Activated CD8-positive, alpha-beta T cell treated with anti-CD3 and anti-CD28 coated beads for 36 hours (primary cell): ENCODE measurements around the gene CKAP2L. TPM values are rescaled to one million over a fixed set of nuclear protein-coding genes. Genes with fewer than 3 reads are reported as not detected.

ENCODE experiments used
- ATAC-seq: fragments of 200-7000 bp; cut with Tn5 transposase; one replicate; pipeline ENCODE4 v1.10.0; 2021; ENCODE audit warnings: mild to moderate bottlenecking, moderate library complexity
- CTCF ChIA-PET: fragments of 350-600 bp; sonication (Branson Sonifier 250); formaldehyde crosslinking; loops from one replicate; lab custom pipeline; 2021; ENCODE audit warnings: antibody characterized with exemption; lab: Charles Lee
- POLR2A ChIA-PET: fragments of 350-600 bp; sonication (Branson Sonifier 250); formaldehyde crosslinking; loops from one replicate; lab custom pipeline; 2021; ENCODE audit warnings: antibody characterized with exemption; lab: Charles Lee
- DNase-seq: peaks from one replicate; pipeline ENCODE4 v3.0.0-alpha.2; 2020
- H3K27ac Mint-ChIP-seq: one replicate; pipeline ENCODE4 v1.8.0; 2021; ENCODE audit warnings: mild to moderate bottlenecking, mixed read lengths
- H3K27me3 Mint-ChIP-seq: one replicate; pipeline ENCODE4 v1.8.0; 2021; ENCODE audit warnings: mixed read lengths
- H3K36me3 Mint-ChIP-seq: one replicate; pipeline ENCODE4 v1.8.0; 2021; ENCODE audit warnings: low read depth, mixed read lengths
- H3K4me1 Mint-ChIP-seq: one replicate; pipeline ENCODE4 v1.8.0; 2021; ENCODE audit warnings: low read depth, mixed read lengths
- H3K4me3 Mint-ChIP-seq: one replicate; pipeline ENCODE4 v1.8.0; 2021; ENCODE audit warnings: mild to moderate bottlenecking, moderate library complexity, mixed read lengths
- H3K9me3 Mint-ChIP-seq: one replicate; pipeline ENCODE4 v1.8.0; 2021; ENCODE audit warnings: mixed read lengths
- CTCF ChIP-seq: fragments of 200-600 bp; IDR thresholded peaks from one replicate; pipeline ENCODE4 v1.8.0; 2022; ENCODE audit warnings: antibody characterized with exemption, mild to moderate bottlenecking
- intact Hi-C: fragments of 100-400 bp; cut with micrococcal nuclease; formaldehyde crosslinking; loops from one replicate; pipeline ENCODE4 v1.10.0; 2022
- total RNA-seq, 2 experiments: library from RNA; stranded (reverse); gene quantifications; one replicate each; pipeline ENCODE4 v1.2.3, GENCODE V29; 2021

CKAP2L gene
- total RNA-seq, 2 experiments from 2014 or later, result 24.5 to 30.5 TPM

DNA sequence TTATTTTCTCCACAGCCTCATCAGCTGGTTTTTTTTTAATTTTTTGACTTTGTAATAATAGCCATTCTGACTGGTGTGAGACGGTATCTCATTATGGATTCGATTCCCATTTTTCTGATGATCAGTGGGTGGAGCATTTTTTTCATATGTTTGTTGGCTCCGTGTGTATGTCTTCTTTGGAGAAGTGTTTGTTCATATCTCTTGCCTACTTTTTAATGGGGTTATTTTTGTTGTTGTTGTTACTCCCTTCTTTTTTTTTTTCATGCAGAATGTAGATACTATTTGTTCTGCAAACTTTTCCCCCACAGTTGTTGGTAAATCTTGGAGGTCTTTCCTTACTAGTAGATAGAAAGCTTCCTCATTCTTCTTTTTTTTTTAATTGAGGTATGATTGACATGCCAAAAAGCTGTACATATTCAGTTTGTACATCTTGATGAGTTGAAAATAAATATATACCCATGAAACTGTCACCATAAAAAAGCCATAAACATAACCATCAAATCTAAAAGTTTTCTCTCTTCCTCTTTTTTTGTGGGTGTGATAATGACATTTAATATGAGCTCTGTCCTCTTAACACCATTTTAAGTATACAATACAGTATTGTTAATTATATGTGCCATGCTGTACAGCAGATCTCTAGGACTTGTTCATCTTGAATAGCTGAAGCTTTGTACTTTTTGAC, 65.4 kb downstream of the CKAP2L start:
- ChIA-PET CTCF (interaction anchor here (0.7 to 4.1 kb wide), 7 partner anchors 8 to 114 kb away, joined by 3 to 21 read pairs (median 3); no protein-coding TSS in a partner anchor), POLR2A (no interaction called here)
- ATAC-seq, result no peak
- no peak for TF ChIP-seq CTCF
- no peak overlapping the region for H3K4me3 Mint-ChIP-seq
- intact Hi-C loops, result no loop called here
- H3K9me3 Mint-ChIP-seq, result no peaks in the 10 kb centered on the region
- no peaks in the 10 kb centered on the region for H3K36me3 Mint-ChIP-seq
- no peak overlapping the region for H3K27ac Mint-ChIP-seq
- H3K4me1 Mint-ChIP-seq, result peaks cover 6% of the 10 kb centered on the region
- peaks cover 8% of the 10 kb centered on the region for H3K27me3 Mint-ChIP-seq
- DNase-seq, result no peak

GRCh38 chr2:112694182-112694581, 70.2 kb downstream of the CKAP2L start:
- no peak for DNase-seq
- Mint-ChIP-seq H3K36me3 (no peaks in the 10 kb centered on the region), H3K27me3 (no peaks in the 10 kb centered on the region), H3K27ac (no peak overlapping the region), H3K4me3 (no peak overlapping the region), H3K9me3 (no peaks in the 10 kb centered on the region), H3K4me1 (peaks cover 29% of the 10 kb centered on the region)
- no peak for TF ChIP-seq CTCF
- ATAC-seq, result no peak
- POLR2A ChIA-PET, result no interaction called here
- intact Hi-C loops, result no loop called here
- CTCF ChIA-PET, result interaction anchor here (1.0 to 12.4 kb wide), 3 partner anchors 9 to 65 kb away, joined by 3 to 192 read pairs (median 3); no protein-coding TSS in a partner anchor

DNA sequence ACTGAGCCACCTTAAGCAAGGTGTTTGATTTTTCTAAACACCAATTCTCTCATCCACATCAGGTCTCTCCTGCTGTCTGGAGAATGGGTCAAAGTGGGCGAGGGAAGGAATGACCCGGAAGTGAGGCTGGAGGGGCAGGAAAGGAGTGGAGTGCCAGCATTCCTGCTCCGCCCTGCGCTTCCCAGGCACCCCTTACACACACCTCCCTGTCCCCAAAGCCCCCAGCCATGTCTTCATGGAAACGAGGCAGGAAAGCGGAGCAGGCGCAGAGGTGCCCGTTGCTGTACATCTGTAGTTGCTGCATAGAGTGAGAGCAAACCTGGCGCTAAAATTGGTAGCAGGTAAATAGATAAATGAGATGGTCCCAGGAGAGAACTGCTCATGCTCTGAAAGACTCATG, 70.8 kb downstream of the CKAP2L start:
- Mint-ChIP-seq H3K4me3 (no peak overlapping the region), H3K36me3 (no peaks in the 10 kb centered on the region), H3K4me1 (peaks cover 29% of the 10 kb centered on the region), H3K27me3 (no peaks in the 10 kb centered on the region), H3K9me3 (no peaks in the 10 kb centered on the region), H3K27ac (no peak overlapping the region)
- CTCF ChIA-PET, result interaction anchor here (1.0 to 12.4 kb wide), 5 partner anchors 9 to 94 kb away, joined by 3 to 192 read pairs (median 29); no protein-coding TSS in a partner anchor
- ATAC-seq, result no peak
- no peak for DNase-seq
- POLR2A ChIA-PET, result interaction anchor here (1.9 kb wide), 1 partner anchor 32 kb away, joined by 4 read pairs; no protein-coding TSS in a partner anchor
- TF ChIP-seq CTCF, result no peak
- intact Hi-C loops, result no loop called here

- TF ChIP-seq CTCF, result no peak
- DNase-seq (peak; percentile 62), ATAC-seq (peak; percentile 42)
- Mint-ChIP-seq H3K4me3 (no peak overlapping the region), H3K4me1 (peaks cover 29% of the 10 kb centered on the region), H3K36me3 (no peaks in the 10 kb centered on the region), H3K27ac (peak overlapping the region; percentile 59), H3K9me3 (no peaks in the 10 kb centered on the region), H3K27me3 (no peaks in the 10 kb centered on the region)
- CTCF ChIA-PET, result interaction anchor here (0.7 to 12.4 kb wide), 11 partner anchors 10 to 93 kb away, joined by 3 to 192 read pairs (median 3); no protein-coding TSS in a partner anchor
- intact Hi-C loops, result no loop called here
- POLR2A ChIA-PET, result interaction anchor here (0.8 to 2.7 kb wide), 4 partner anchors 9 to 48 kb away, joined by 3 to 10 read pairs (median 4); partner anchors contain the start of gene SLC20A1
Observed at GRCh38 chr2:112692918-112693317, 71.5 kb downstream of the CKAP2L start.

GRCh38 chr2:112692495-112692911, 71.9 kb downstream of the CKAP2L start:
- peak; percentile 91 for ATAC-seq
- H3K36me3 Mint-ChIP-seq, result no peaks in the 10 kb centered on the region
- TF ChIP-seq CTCF, result no peak
- no peaks in the 10 kb centered on the region for H3K9me3 Mint-ChIP-seq
- peak overlapping the region; percentile 59 for H3K27ac Mint-ChIP-seq
- CTCF ChIA-PET, result interaction anchor here (0.7 to 12.4 kb wide), 11 partner anchors 10 to 93 kb away, joined by 3 to 192 read pairs (median 3); partner anchors contain the start of gene SLC20A1
- H3K27me3 Mint-ChIP-seq, result no peaks in the 10 kb centered on the region
- intact Hi-C loops, result no loop called here
- no peak overlapping the region for H3K4me3 Mint-ChIP-seq
- peaks cover 29% of the 10 kb centered on the region for H3K4me1 Mint-ChIP-seq
- POLR2A ChIA-PET, result interaction anchor here (0.8 to 2.7 kb wide), 4 partner anchors 9 to 47 kb away, joined by 3 to 10 read pairs (median 4); partner anchors contain the start of gene SLC20A1
- DNase-seq, result peak; percentile 83
